ENCODE measurements around the gene FAN1. TPM values are rescaled to one million over a fixed set of nuclear protein-coding genes. Genes with fewer than 3 reads are reported as not detected.

Gene FAN1
- polyA plus RNA-seq, 3 donors = 0.38 to 7.9 (median 0.95) TPM

GRCh38 chr15:30919877-30920550 is 16.3 kb downstream of the FAN1 start:
- intact Hi-C loops (cut with micrococcal nuclease) = no loop called here
- Mint-ChIP-seq H3K4me1 (no peaks in the 10 kb centered on the region), H3K27ac (peak overlapping the region in 1 of 7 donors; percentile 16), H3K36me3 (peaks cover 66 to 78% of the 10 kb centered on the region in 2 donors), H3K9me3 (no peaks in the 10 kb centered on the region), H3K4me3 (no peak overlapping the region), H3K27me3 (ENCODE audit: low read depth in 3 of 3) (no peaks in the 10 kb centered on the region)
- Histone ChIP-seq H3K36me3 (replicated peaks in 1 of 2; ENCODE audit: control insufficient read depth in 1 of 2, insufficient read depth in 2 of 2, low read length in 2 of 2) (peaks cover 33 to 85% of the 10 kb centered on the region in 2 donors), H2AFZ (ENCODE audit: insufficient read depth, low read depth, low read length, poor library complexity, severe bottlenecking) (no peak overlapping the region), H3K4me2 (replicated peaks; ENCODE audit: extremely low read depth, low read length, poor library complexity, severe bottlenecking) (no peak overlapping the region), H3K4me1 (ENCODE audit: control insufficient read depth in 1 of 2, insufficient read depth in 2 of 2, low read length in 2 of 2) (no peaks in the 10 kb centered on the region), H3K9ac (ENCODE audit: insufficient read depth, low read length, poor library complexity, severe bottlenecking) (no peak overlapping the region), H3K27ac (ENCODE audit: low read depth in 1 of 2, low read length in 2 of 2) (no peak overlapping the region), H4K20me1 (ENCODE audit: insufficient read depth, low read length) (no peaks in the 10 kb centered on the region), H3K4me3 (replicated peaks in 1 of 3; ENCODE audit: low read depth in 2 of 3, low read length in 3 of 3) (no peak overlapping the region), H3K79me2 (ENCODE audit: insufficient read depth, low read length) (no peaks in the 10 kb centered on the region), H3K9me3 (replicated peaks in 1 of 2; ENCODE audit: control insufficient read depth in 1 of 2, insufficient read depth in 1 of 2, low read length in 2 of 2) (no peaks in the 10 kb centered on the region), H3K27me3 (ENCODE audit: control insufficient read depth in 2 of 2, insufficient read depth in 2 of 2, low read length in 2 of 2) (no peaks in the 10 kb centered on the region)
- no peak for TF ChIP-seq CTCF (IDR thresholded peaks at IDR 0.05)
- no peak for DNase-seq
- WGBS (ENCODE audit: insufficient coverage) = 100% methylated on average over 1 of the region's 5 CpGs

GRCh38 chr15:30921106-30921505 is 17.4 kb downstream of the FAN1 start:
- Histone ChIP-seq H3K79me2 (ENCODE audit: insufficient read depth, low read length) (no peaks in the 10 kb centered on the region), H2AFZ (ENCODE audit: insufficient read depth, low read depth, low read length, poor library complexity, severe bottlenecking) (no peak overlapping the region), H3K4me1 (ENCODE audit: control insufficient read depth in 1 of 2, insufficient read depth in 2 of 2, low read length in 2 of 2) (no peaks in the 10 kb centered on the region), H3K4me3 (replicated peaks in 1 of 3; ENCODE audit: low read depth in 2 of 3, low read length in 3 of 3) (no peak overlapping the region), H3K9ac (ENCODE audit: insufficient read depth, low read length, poor library complexity, severe bottlenecking) (no peak overlapping the region), H3K9me3 (replicated peaks in 1 of 2; ENCODE audit: control insufficient read depth in 1 of 2, insufficient read depth in 1 of 2, low read length in 2 of 2) (no peaks in the 10 kb centered on the region), H3K27ac (ENCODE audit: low read depth in 1 of 2, low read length in 2 of 2) (no peak overlapping the region), H3K27me3 (ENCODE audit: control insufficient read depth in 2 of 2, insufficient read depth in 2 of 2, low read length in 2 of 2) (no peaks in the 10 kb centered on the region), H4K20me1 (ENCODE audit: insufficient read depth, low read length) (no peaks in the 10 kb centered on the region), H3K36me3 (replicated peaks in 1 of 2; ENCODE audit: control insufficient read depth in 1 of 2, insufficient read depth in 2 of 2, low read length in 2 of 2) (peaks cover 38 to 86% of the 10 kb centered on the region in 2 donors), H3K4me2 (replicated peaks; ENCODE audit: extremely low read depth, low read length, poor library complexity, severe bottlenecking) (no peak overlapping the region)
- Mint-ChIP-seq H3K27ac (peak overlapping the region in 1 of 7 donors; percentile 36), H3K27me3 (ENCODE audit: low read depth in 3 of 3) (no peaks in the 10 kb centered on the region), H3K4me3 (no peak overlapping the region), H3K9me3 (no peaks in the 10 kb centered on the region), H3K36me3 (peaks cover 72 to 83% of the 10 kb centered on the region in 2 donors), H3K4me1 (no peaks in the 10 kb centered on the region)
- intact Hi-C loops (cut with micrococcal nuclease) = no loop called here
- DNase-seq = no peak
- TF ChIP-seq CTCF (IDR thresholded peaks at IDR 0.05) = no peak
- WGBS (ENCODE audit: insufficient coverage) = 87% methylated on average over 3 of the region's 4 CpGs

All from CD14-positive monocyte (primary cell).